HCT116 (cell line): Measurements from ENCODE around the gene DND1. TPM values are rescaled to one million over a fixed set of nuclear protein-coding genes. Genes with fewer than 3 reads are reported as not detected.

ENCODE experiments used
- ATAC-seq: fragments of 200-7000 bp; cut with Tn5 transposase; 2 replicates; pipeline ENCODE4 v1.9.1; 2020; ENCODE audit warnings: mild to moderate bottlenecking, moderate library complexity
- BruUV-seq: library from RNA; stranded (reverse); fragments of 400-500 nt; replicated peaks from 2 replicates; lab custom pipeline; 2021; lab: Mats Ljungman, UMichigan
- CTCF ChIA-PET: fragments of 300-600 bp; sonication (Branson Sonifier 250); formaldehyde crosslinking; loops from one replicate; lab custom pipeline; 2021; ENCODE audit warnings: antibody characterized with exemption; lab: Charles Lee
- POLR2A ChIA-PET: fragments of 300-600, 350-600 bp; sonication (Branson Sonifier 250); formaldehyde crosslinking; loops from one replicate; lab custom pipeline; 2021; ENCODE audit warnings: antibody characterized with exemption; lab: Charles Lee
- RAD21 ChIA-PET, 2 experiments: fragments of 300-600 bp; sonication (Branson Sonifier 250); formaldehyde crosslinking; loops; one replicate each; lab custom pipeline; 2023; ENCODE audit warnings: low total read pairs in 2 of 2; ENCODE audit not compliant: uncharacterized antibody in 2 of 2, unreplicated experiment in 2 of 2, low non-redundant PET in 1 of 2; lab: Charles Lee
- DNase-seq: peaks from one replicate; pipeline ENCODE4 v3.0.0-alpha.2; 2010; ENCODE audit warnings: low read depth, low spot score
- H2AFZ ChIP-seq: fragments of 200-600 bp; shearing (Covaris generic), sonication (generic); 2 replicates; pipeline ENCODE4 v1.6.1; 2017; ENCODE audit warnings: low read depth, mixed run types, mixed read lengths, antibody characterized with exemption, low read length; ENCODE audit not compliant: poor library complexity, severe bottlenecking
- H3K27ac ChIP-seq: 2 replicates; pipeline ENCODE4 v1.5.1; 2012; ENCODE audit warnings: low read depth, low read length
- H3K27me3 ChIP-seq: fragments of 200-600 bp; sonication (generic); 2 replicates; pipeline ENCODE4 v1.6.1; 2016; ENCODE audit warnings: mixed run types, low read length, mixed read lengths; ENCODE audit not compliant: insufficient read depth
- H3K36me3 ChIP-seq, 2 experiments: fragments of 200-500 bp in 1 of 2; fragments of 200-600 bp in 1 of 2; sonication (Bioruptor generic) in 1 of 2; sonication (generic) in 1 of 2; 2 replicates each; pipeline versions ENCODE4 v1.5.1 to v1.6.1; 2014 to 2016; ENCODE audit warnings: low read length in 2 of 2, inconsistent platforms in 1 of 2, mixed read lengths in 1 of 2, mixed run types in 1 of 2; ENCODE audit not compliant: insufficient read depth in 2 of 2, control insufficient read depth in 1 of 2
- H3K4me1 ChIP-seq, 2 experiments: fragments of 200-600 bp in 1 of 2; sonication (generic) in 1 of 2; 2 replicates each; pipeline versions ENCODE4 v1.5.1 to v1.6.1; 2012 to 2017; ENCODE audit warnings: low read length in 2 of 2, inconsistent platforms in 1 of 2, mild to moderate bottlenecking in 1 of 2, mixed read lengths in 1 of 2, mixed run types in 1 of 2, moderate library complexity in 1 of 2; ENCODE audit not compliant: insufficient read depth in 2 of 2, control insufficient read depth in 1 of 2
- H3K4me2 ChIP-seq: fragments of 200-600 bp; sonication (generic); 2 replicates; pipeline ENCODE4 v1.6.1; 2017; ENCODE audit warnings: mixed run types, low read length, mixed read lengths
- H3K4me3 ChIP-seq, 2 experiments: fragments of 200-600 bp in 1 of 2; sonication (generic) in 1 of 2; replicated peaks in 1 of 2; 2 replicates each; pipeline ENCODE4 v1.5.1; 2011 to 2016; ENCODE audit warnings: low read length in 2 of 2, control low read depth in 1 of 2, low read depth in 1 of 2, mild to moderate bottlenecking in 1 of 2, mixed read lengths in 1 of 2, mixed run types in 1 of 2
- H3K79me2 ChIP-seq: fragments of 200-600 bp; sonication (generic); 2 replicates; pipeline ENCODE4 v1.6.1; 2017; ENCODE audit warnings: mild to moderate bottlenecking, mixed run types, low read length, moderate library complexity, mixed read lengths; ENCODE audit not compliant: insufficient read depth
- H3K9ac ChIP-seq: fragments of 200-600 bp; sonication (generic); 2 replicates; pipeline ENCODE4 v1.6.1; 2016; ENCODE audit warnings: low read length, mixed read lengths
- H3K9me2 ChIP-seq: fragments of 200-600 bp; sonication (generic), shearing (Covaris generic); 2 replicates; pipeline ENCODE4 v1.6.1; 2017; ENCODE audit warnings: mixed run types, mild to moderate bottlenecking, moderate library complexity; ENCODE audit not compliant: insufficient read depth
- H3K9me3 ChIP-seq, 2 experiments: fragments of 200-500 bp in 1 of 2; fragments of 200-600 bp in 1 of 2; sonication (Bioruptor generic) in 1 of 2; sonication (generic) in 1 of 2; 2 replicates each; pipeline ENCODE4 v1.6.1; 2014 to 2017; ENCODE audit warnings: low read length in 2 of 2, mixed read lengths in 2 of 2, inconsistent platforms in 1 of 2, low read depth in 1 of 2, mild to moderate bottlenecking in 1 of 2, mixed run types in 1 of 2, moderate library complexity in 1 of 2; ENCODE audit not compliant: control insufficient read depth in 1 of 2, insufficient read depth in 1 of 2
- H4K20me1 ChIP-seq: fragments of 200-600 bp; sonication (generic), shearing (Covaris generic); 2 replicates; pipeline ENCODE4 v1.6.1; 2017; ENCODE audit warnings: mixed run types, mild to moderate bottlenecking, moderate library complexity; ENCODE audit not compliant: insufficient read depth
- ELF1 ChIP-seq: IDR thresholded peaks from 2 replicates; pipeline ENCODE4 v1.6.1; 2012; ENCODE audit warnings: low read depth, borderline replicate concordance
- EZH2 ChIP-seq: fragments of 200-600 bp; sonication (generic); IDR thresholded peaks from 2 replicates; pipeline ENCODE4 v1.6.1; 2017; ENCODE audit warnings: antibody characterized with exemption, mixed run types
- FOSL1 ChIP-seq: IDR thresholded peaks from 2 replicates; pipeline ENCODE4 v1.6.1; 2012; ENCODE audit warnings: low read depth
- JUND ChIP-seq: IDR thresholded peaks from 2 replicates; pipeline ENCODE4 v1.6.1; 2012
- POLR2A ChIP-seq: IDR thresholded peaks from 2 replicates; pipeline ENCODE4 v1.7.0; 2011; ENCODE audit warnings: borderline replicate concordance; ENCODE audit not compliant: insufficient read depth, insufficient read length; ENCODE audit errors: extremely low read depth
- POLR2AphosphoS5 ChIP-seq: IDR thresholded peaks from 2 replicates; pipeline ENCODE4 v1.6.1; 2011; ENCODE audit warnings: mild to moderate bottlenecking, low read depth, low read length, moderate library complexity
- RAD21 ChIP-seq: IDR thresholded peaks from 2 replicates; pipeline ENCODE4 v1.6.1; 2012; ENCODE audit warnings: low read depth, mild to moderate bottlenecking
- SIN3A ChIP-seq: IDR thresholded peaks from 2 replicates; pipeline ENCODE4 v1.6.1; 2012; ENCODE audit warnings: low read depth
- TCF7L2 ChIP-seq: IDR thresholded peaks from 2 replicates; pipeline ENCODE4 v1.7.0; 2011; ENCODE audit warnings: borderline replicate concordance, inconsistent platforms; ENCODE audit not compliant: insufficient read depth, insufficient read length; ENCODE audit errors: extremely low read depth
- YY1 ChIP-seq: IDR thresholded peaks from 2 replicates; pipeline ENCODE4 v1.6.1; 2011; ENCODE audit warnings: low read length, low read depth, moderate library complexity, mild to moderate bottlenecking; ENCODE audit not compliant: insufficient replicate concordance; ENCODE audit errors: extremely low read depth
- intact Hi-C: fragments of 100-400 bp; cut with micrococcal nuclease; formaldehyde crosslinking; loops from 2 replicates; pipeline ENCODE4 v1.10.0; 2022
- total RNA-seq: library from RNA; stranded (reverse); gene quantifications from one replicate; pipeline ENCODE4 v1.2.1, GENCODE V29; 2021; ENCODE audit not compliant: unreplicated experiment
- TF ChIP-seq, protein P1 (sequence below): IDR thresholded peaks from 2 replicates; pipeline ENCODE4 v1.6.1; 2012
- TF ChIP-seq, protein P2 (sequence below): IDR thresholded peaks from 2 replicates; pipeline ENCODE4 v1.6.1; 2012
- TF ChIP-seq, protein P3 (sequence below), 3 experiments: fragments of 200-600 bp in 1 of 3; sonication (generic) in 1 of 3; IDR thresholded peaks in 2 of 3; conservative IDR thresholded peaks in 1 of 3; 2 replicates each; pipeline ENCODE4 v1.5.1; 2012 to 2017; ENCODE audit warnings: low read depth in 2 of 3, low read length in 2 of 3, antibody characterized with exemption in 1 of 3, borderline replicate concordance in 1 of 3, control low read depth in 1 of 3, mild to moderate bottlenecking in 1 of 3, mixed read lengths in 1 of 3, mixed run types in 1 of 3, moderate library complexity in 1 of 3; ENCODE audit not compliant: insufficient read depth in 1 of 3
- TF ChIP-seq, protein P4 (sequence below): IDR thresholded peaks from 2 replicates; pipeline ENCODE4 v1.6.1; 2011; ENCODE audit warnings: mild to moderate bottlenecking, low read length, moderate library complexity; ENCODE audit not compliant: insufficient replicate concordance; ENCODE audit errors: extremely low read depth
- TF ChIP-seq, protein P5 (sequence below): IDR thresholded peaks from 2 replicates; pipeline ENCODE4 v1.6.1; 2012; ENCODE audit warnings: low read depth

Gene DND1
- total RNA-seq, 1 experiment from 2014 or later: 2.3 TPM

DNA sequence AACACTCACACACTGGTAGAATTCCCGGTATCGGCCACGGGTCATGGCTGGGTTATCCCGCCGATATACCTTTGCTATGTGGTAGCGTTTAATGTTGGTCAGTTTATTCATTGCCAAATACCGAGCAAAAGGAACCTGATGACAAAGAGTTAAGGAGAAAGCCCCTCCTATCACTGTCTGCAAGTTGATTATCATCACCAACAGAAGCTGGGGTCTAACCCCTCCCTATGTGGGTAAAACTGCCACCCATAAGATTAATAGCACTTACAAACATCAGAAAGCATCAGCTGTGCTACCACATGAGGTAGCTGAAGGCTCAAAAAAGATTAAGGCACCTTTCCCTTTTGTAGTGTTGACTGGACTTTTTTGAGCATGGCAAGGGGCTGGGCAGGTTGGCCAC, 5.6 kb upstream of the DND1 start:
- Histone ChIP-seq H2AFZ (no peak overlapping the region), H4K20me1 (no peaks in the 10 kb centered on the region), H3K79me2 (no peaks in the 10 kb centered on the region), H3K9me3 (no peaks in the 10 kb centered on the region), H3K9me2 (no peaks in the 10 kb centered on the region), H3K4me2 (no peak overlapping the region), H3K4me1 (no peaks in the 10 kb centered on the region), H3K36me3 (peaks cover 35 to 43% of the 10 kb centered on the region in 2 experiments; a peak in 3 of 4 replicates), H3K27ac (no peak overlapping the region), H3K4me3 (no peak overlapping the region), H3K27me3 (no peaks in the 10 kb centered on the region), H3K9ac (no peak overlapping the region)
- TF ChIP-seq ELF1: no peak
- TF ChIP-seq RAD21: no peak
- TF ChIP-seq, protein P1, sequence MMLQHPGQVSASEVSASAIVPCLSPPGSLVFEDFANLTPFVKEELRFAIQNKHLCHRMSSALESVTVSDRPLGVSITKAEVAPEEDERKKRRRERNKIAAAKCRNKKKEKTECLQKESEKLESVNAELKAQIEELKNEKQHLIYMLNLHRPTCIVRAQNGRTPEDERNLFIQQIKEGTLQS: no peak
- no peak for TF ChIP-seq POLR2AphosphoS5
- TF ChIP-seq EZH2: no peak
- TF ChIP-seq TCF7L2: no peak
- TF ChIP-seq YY1: no peak
- TF ChIP-seq, protein P2, sequence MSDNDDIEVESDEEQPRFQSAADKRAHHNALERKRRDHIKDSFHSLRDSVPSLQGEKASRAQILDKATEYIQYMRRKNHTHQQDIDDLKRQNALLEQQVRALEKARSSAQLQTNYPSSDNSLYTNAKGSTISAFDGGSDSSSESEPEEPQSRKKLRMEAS: no peak
- TF ChIP-seq, protein P3, sequence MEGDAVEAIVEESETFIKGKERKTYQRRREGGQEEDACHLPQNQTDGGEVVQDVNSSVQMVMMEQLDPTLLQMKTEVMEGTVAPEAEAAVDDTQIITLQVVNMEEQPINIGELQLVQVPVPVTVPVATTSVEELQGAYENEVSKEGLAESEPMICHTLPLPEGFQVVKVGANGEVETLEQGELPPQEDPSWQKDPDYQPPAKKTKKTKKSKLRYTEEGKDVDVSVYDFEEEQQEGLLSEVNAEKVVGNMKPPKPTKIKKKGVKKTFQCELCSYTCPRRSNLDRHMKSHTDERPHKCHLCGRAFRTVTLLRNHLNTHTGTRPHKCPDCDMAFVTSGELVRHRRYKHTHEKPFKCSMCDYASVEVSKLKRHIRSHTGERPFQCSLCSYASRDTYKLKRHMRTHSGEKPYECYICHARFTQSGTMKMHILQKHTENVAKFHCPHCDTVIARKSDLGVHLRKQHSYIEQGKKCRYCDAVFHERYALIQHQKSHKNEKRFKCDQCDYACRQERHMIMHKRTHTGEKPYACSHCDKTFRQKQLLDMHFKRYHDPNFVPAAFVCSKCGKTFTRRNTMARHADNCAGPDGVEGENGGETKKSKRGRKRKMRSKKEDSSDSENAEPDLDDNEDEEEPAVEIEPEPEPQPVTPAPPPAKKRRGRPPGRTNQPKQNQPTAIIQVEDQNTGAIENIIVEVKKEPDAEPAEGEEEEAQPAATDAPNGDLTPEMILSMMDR (IDR thresholded peaks at IDR 0.05 in 2 of 3, conservative IDR thresholded peaks at IDR 0.05 in 1 of 3; ENCODE audit: borderline replicate concordance in 1 of 3, insufficient read depth in 1 of 3, low read depth in 2 of 3, low read length in 2 of 3): no peak
- TF ChIP-seq SIN3A: no peak
- TF ChIP-seq, protein P4, sequence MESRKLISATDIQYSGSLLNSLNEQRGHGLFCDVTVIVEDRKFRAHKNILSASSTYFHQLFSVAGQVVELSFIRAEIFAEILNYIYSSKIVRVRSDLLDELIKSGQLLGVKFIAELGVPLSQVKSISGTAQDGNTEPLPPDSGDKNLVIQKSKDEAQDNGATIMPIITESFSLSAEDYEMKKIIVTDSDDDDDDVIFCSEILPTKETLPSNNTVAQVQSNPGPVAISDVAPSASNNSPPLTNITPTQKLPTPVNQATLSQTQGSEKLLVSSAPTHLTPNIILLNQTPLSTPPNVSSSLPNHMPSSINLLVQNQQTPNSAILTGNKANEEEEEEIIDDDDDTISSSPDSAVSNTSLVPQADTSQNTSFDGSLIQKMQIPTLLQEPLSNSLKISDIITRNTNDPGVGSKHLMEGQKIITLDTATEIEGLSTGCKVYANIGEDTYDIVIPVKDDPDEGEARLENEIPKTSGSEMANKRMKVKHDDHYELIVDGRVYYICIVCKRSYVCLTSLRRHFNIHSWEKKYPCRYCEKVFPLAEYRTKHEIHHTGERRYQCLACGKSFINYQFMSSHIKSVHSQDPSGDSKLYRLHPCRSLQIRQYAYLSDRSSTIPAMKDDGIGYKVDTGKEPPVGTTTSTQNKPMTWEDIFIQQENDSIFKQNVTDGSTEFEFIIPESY: no peak
- no peak for TF ChIP-seq JUND
- no peak for TF ChIP-seq FOSL1
- TF ChIP-seq, protein P5, sequence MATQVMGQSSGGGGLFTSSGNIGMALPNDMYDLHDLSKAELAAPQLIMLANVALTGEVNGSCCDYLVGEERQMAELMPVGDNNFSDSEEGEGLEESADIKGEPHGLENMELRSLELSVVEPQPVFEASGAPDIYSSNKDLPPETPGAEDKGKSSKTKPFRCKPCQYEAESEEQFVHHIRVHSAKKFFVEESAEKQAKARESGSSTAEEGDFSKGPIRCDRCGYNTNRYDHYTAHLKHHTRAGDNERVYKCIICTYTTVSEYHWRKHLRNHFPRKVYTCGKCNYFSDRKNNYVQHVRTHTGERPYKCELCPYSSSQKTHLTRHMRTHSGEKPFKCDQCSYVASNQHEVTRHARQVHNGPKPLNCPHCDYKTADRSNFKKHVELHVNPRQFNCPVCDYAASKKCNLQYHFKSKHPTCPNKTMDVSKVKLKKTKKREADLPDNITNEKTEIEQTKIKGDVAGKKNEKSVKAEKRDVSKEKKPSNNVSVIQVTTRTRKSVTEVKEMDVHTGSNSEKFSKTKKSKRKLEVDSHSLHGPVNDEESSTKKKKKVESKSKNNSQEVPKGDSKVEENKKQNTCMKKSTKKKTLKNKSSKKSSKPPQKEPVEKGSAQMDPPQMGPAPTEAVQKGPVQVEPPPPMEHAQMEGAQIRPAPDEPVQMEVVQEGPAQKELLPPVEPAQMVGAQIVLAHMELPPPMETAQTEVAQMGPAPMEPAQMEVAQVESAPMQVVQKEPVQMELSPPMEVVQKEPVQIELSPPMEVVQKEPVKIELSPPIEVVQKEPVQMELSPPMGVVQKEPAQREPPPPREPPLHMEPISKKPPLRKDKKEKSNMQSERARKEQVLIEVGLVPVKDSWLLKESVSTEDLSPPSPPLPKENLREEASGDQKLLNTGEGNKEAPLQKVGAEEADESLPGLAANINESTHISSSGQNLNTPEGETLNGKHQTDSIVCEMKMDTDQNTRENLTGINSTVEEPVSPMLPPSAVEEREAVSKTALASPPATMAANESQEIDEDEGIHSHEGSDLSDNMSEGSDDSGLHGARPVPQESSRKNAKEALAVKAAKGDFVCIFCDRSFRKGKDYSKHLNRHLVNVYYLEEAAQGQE: no peak
- no peak for TF ChIP-seq POLR2A
- ChIA-PET POLR2A (interaction anchor here (1.9 kb wide), 1 partner anchor 12 kb away, joined by 6 read pairs; the partner anchor contains the start of genes HARS1 and HARS2), CTCF (no interaction called here), RAD21 (no interaction called here)
- intact Hi-C loops: no loop called here
- DNase-seq (no peak), ATAC-seq (no peak)
- no TSS peak for BruUV-seq
